HG02678 (cell line): Measurements from ENCODE around the gene WNT5B.

Experiments
- ATAC-seq: cut with Tn5 transposase; IDR thresholded peaks from one replicate; pipeline ENCODE4 v1.9.1; 2021; ENCODE audit warnings: mild to moderate bottlenecking, moderate library complexity; ENCODE audit not compliant: unreplicated experiment

WNT5B gene

GRCh38 chr12:1628666-1629337 is at the start of gene WNT5B:
TSS of gene WNT5B (plus strand) at chr12:1629231. CDS start at chr12:1631355, 2,124 bp downstream.
- ATAC-seq = no peak

GRCh38 chr12:1579651-1580435 is 49.2 kb upstream of the WNT5B start:
- no peak for ATAC-seq

DNA sequence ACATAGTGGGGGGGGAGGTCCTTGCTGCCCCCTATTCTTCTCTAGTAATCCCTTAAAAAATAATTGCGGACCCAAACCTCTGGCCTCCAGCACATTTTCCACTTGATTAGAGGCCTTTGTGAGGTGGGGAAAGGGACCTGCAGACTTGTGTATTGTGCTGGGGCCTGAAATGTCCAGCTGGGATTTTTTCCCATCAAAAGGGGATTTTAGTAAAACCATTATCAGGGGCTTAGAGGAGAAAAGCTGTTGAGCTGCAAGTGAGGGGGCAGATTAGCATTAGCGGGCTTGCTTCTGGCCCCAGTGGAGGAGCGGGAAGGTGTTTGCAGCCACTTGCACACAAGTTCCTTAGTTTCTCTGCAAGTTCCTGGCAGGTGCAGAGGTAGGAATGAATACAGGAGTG is 48.5 kb upstream of the WNT5B start:
- no peak for ATAC-seq

- ATAC-seq = no peak
Observed at GRCh38 chr12:1581973-1582708, 46.9 kb upstream of the WNT5B start.

- ATAC-seq = no peak
Observed at GRCh38 chr12:1582709-1583050, 46.4 kb upstream of the WNT5B start.

DNA sequence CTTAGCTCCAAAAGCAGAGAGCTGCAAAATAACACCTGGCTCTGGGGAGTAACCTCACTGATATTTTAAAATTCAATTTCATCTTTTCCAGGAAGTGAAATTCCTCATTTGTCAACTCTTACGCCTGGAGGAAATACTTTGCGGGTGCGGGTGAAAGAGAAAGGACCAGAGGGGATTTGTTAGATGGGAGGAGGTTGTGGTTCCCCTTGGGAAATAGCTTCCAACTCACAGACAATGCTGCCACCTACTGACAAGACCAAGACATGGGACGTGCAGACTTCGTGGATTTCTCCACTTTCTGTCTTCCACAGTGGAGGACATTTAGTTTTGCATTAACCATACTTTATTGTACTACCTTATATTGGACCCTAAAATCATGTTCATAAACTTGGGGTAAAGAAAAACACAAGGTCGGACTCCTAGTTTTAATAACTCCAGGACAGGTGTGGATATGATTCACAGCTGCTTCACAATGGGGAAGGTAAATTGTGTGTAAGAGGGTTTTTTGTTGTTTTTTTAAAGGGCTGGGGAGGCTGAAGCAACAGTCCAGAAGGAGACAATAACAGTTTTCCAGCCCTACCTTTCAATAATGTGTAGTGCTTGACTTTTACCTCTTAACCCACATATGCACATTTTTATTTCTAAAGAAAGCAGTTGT is 45.5 kb upstream of the WNT5B start:
- no peak for ATAC-seq

DNA sequence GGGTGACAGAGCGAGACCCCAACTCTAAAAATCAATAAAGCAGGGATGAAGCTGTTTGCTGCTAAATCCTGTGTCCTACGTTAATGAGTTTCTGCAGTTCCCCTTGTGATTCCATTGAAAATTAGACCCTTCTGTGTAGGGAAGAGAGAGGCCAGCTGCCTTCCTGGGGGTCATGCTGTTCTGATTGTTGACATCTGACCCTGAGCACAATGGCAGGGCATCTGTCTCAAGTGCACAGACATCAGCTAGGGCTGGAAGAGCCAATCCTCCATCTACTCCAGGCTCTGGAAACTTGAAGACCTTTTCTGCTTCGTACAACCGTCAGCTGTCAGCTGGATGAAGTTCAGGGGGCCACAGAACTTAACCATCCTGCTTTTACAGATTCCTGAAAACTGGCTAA is 44.7 kb upstream of the WNT5B start:
- ATAC-seq = no peak

GRCh38 chr12:1587927-1588574 is 41.0 kb upstream of the WNT5B start:
- ATAC-seq = no peak

DNA sequence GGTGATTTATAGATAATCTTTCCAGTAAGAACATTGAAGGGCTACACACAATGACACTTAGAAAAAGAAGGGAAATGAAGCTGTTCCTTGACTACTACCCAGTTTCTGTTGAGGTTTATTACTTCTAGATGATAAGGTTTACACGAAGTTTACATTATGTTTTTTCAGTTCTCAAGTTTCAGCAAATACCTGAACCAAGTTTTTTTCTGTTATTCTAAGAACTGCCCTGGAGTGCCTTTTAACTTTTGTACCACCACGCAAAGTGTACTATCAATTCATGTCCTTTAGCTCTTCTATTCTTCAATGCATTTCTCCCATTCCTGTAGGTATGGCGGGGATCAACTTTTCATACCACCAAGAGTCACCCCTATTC is 40.5 kb upstream of the WNT5B start:
- ATAC-seq = no peak

GRCh38 chr12:1590221-1590979 is 38.6 kb upstream of the WNT5B start:
- no peak for ATAC-seq

GRCh38 chr12:1591034-1591433 is 38.0 kb upstream of the WNT5B start:
- ATAC-seq = no peak

- ATAC-seq = no peak
Observed at GRCh38 chr12:1591543-1591942, 37.5 kb upstream of the WNT5B start.

GRCh38 chr12:1592444-1593173 is 36.4 kb upstream of the WNT5B start:
- ATAC-seq = no peak

DNA sequence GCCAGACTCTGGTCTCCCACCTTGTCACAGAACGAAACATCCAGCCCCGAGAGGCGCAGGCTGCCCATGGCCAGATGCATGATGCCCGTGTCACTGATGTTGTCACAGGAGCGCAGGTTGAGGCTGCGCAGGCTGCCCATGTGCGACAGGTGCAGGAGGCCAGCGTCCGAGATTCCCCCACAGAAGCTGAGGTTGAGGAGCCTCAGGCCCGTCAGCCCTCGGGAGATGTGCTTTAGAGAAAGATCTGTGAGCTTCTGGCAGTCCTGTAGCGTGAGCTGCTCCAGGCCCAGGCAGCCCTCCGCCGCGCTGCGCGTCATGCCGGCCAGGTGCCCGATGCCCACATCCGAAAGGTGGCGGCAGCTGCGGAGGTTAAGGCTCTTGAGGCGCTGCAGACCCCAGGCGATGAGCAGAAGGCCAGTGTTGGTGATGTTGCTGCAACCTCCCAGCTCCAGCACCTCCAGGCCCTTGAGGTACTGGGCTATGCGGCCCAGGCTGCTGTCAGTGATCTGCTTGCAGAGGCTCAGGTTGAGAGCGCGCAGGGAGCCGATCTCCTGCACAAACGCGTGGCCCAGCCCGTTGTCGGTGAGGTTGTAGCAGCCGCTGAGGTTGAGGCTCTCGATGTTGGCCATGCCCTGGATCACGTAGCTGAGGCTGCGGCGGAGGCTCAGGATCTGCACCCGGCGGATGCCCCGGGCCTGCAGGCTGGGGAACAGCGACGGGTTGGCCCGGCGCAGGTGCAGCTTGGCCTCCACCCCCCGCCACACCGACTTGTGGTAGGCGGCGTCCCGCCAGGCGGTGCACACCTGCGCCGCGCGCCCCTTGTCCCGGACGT is 35.6 kb upstream of the WNT5B start:
- ATAC-seq = peak; percentile 34

- peak; percentile 60 for ATAC-seq
Observed at GRCh38 chr12:1594006-1594260, 35.1 kb upstream of the WNT5B start.

DNA sequence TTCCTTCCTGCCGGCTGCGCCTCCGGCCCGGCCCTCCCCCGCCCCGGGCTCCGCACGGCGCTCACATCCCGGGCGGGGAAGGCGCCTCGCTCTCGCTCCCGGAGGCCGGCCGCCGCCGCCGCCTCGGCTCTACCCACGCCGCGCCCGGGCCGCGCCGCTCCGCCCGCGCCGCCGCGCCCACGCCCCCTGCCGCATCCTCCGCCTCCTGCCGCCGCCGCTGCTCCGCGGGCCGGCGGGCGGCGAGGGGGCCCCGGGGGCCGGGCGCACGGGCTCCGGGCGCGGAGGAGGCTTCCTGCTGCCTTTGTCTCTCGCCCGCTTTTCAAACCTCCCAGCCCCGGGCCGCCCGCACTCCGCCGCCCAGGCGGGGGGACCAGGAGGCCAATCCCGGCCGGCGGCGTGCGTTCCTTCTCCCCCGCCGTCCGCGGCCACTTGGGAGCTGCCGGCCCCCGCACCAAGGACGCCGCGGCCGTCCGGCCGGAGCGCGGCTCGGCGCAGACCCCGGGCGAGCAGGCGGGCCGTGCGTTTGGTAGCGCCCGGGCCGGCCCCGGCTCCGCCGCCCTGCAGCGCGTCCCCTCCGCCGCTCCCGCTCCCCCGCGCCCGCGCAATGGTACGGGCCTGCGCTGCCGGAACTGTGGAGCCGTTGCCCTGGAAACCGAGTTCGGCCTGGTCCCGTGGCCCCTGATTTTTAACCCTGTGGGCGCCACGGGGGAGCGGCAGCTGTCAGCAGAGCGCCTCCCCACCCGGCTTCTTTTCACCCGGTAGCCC is 34.6 kb upstream of the WNT5B start, which contains the start of gene FBXL14:
Gene FBXL14, minus strand, starts transcription at position 321 of the 765 bp plus-strand sequence. CDS start 515 bp downstream, outside the sequence.
- ATAC-seq = peak; percentile 62

DNA sequence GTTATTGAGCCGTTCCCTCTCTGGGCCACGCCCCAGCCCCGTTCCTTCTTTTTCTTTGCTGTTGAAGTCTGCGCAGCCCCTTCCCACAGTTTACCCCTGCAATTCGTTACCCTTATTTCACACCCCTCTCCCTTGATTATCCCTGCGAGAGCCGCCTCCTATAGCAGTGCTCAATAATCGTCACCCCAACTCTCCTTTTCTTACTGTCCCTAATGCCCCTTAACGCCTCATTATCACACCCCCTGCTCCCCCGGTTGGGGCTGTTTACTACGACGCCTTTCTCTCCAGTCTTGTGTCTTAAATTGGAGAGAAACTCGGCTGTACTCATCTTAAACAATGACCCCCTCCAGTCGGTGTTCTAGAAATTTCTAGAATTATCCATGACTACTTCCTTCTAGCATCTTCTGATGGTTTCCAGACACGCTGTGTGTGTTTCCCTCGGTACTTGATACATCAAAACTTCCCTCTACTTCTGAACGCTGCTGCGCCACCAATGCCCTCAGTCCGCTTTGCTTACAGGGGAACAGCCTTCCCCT is 33.9 kb upstream of the WNT5B start:
- no peak for ATAC-seq
